SJSA1 (cell line): ENCODE data around the gene CAMP. TPM values are rescaled to one million over a fixed set of nuclear protein-coding genes. Genes with fewer than 3 reads are reported as not detected.
"Not testable (repeated sequence)": the region's sequence is repeated elsewhere in the genome, so short reads cannot be mapped to it uniquely, and the experiment has no call there.

Experiments
- DNase-seq, 2 experiments: peaks; one replicate each; pipeline ENCODE4 v3.0.0-alpha.2; 2015 to 2020; ENCODE audit warnings: low spot score in 2 of 2, low read depth in 1 of 2
- H3K27ac ChIP-seq: fragments of 250-450 bp; sonication (Bioruptor Pico); 2 replicates; pipeline ENCODE4 v1.5.1; 2020; ENCODE audit warnings: mild to moderate bottlenecking, moderate library complexity
- H3K27me3 ChIP-seq: fragments of 250-450 bp; sonication (Bioruptor Pico); replicated peaks from 2 replicates; pipeline ENCODE4 v1.5.1; 2020; ENCODE audit warnings: mild to moderate bottlenecking, moderate library complexity
- H3K36me3 ChIP-seq: fragments of 250-450 bp; sonication (Bioruptor Pico); 2 replicates; pipeline ENCODE4 v1.5.1; 2020; ENCODE audit warnings: mild to moderate bottlenecking
- H3K4me1 ChIP-seq: fragments of 250-450 bp; sonication (Bioruptor Pico); replicated peaks from 2 replicates; pipeline ENCODE4 v1.6.1; 2021; ENCODE audit warnings: mild to moderate bottlenecking
- H3K4me3 ChIP-seq: fragments of 250-450 bp; sonication (Bioruptor Pico); 2 replicates; pipeline ENCODE4 v1.5.1; 2020; ENCODE audit warnings: mild to moderate bottlenecking
- H3K9me3 ChIP-seq: fragments of 250-450 bp; sonication (Bioruptor Pico); replicated peaks from 2 replicates; pipeline ENCODE4 v1.5.1; 2020; ENCODE audit warnings: mild to moderate bottlenecking
- total RNA-seq: library from RNA; depleted of rRNA; stranded (reverse); fragments of >200 nt; shearing (Covaris generic); gene quantifications from 2 replicates; pipeline ENCODE4 v1.2.3, GENCODE V29; 2014

CAMP gene
- total RNA-seq, 1 experiment from 2014 or later, result not detected

- H3K27me3 ChIP-seq, result no peaks in the 10 kb centered on the region
- no peak overlapping the region for H3K4me3 ChIP-seq
- peak; percentile 55 to 56 for DNase-seq
- H3K9me3 ChIP-seq, result no peaks in the 10 kb centered on the region
- H3K4me1 ChIP-seq, result no peaks in the 10 kb centered on the region
- no peak overlapping the region for H3K27ac ChIP-seq
- H3K36me3 ChIP-seq, result no peaks in the 10 kb centered on the region
Observed at GRCh38 chr3:48194446-48195071, 28.7 kb upstream of the CAMP start.

GRCh38 chr3:48196611-48197010 lies 26.7 kb upstream of the CAMP start:
- Histone ChIP-seq H3K4me1 (no peaks in the 10 kb centered on the region), H3K27ac (no peak overlapping the region), H3K36me3 (no peaks in the 10 kb centered on the region), H3K9me3 (no peaks in the 10 kb centered on the region), H3K27me3 (no peaks in the 10 kb centered on the region), H3K4me3 (no peak overlapping the region)
- no peak for DNase-seq

GRCh38 chr3:48199117-48199516 lies 24.2 kb upstream of the CAMP start:
- H3K4me3 ChIP-seq, result no peak overlapping the region
- no peaks in the 10 kb centered on the region for H3K36me3 ChIP-seq
- DNase-seq, result no peak
- no peaks in the 10 kb centered on the region for H3K9me3 ChIP-seq
- H3K27ac ChIP-seq, result no peak overlapping the region
- H3K27me3 ChIP-seq, result no peaks in the 10 kb centered on the region
- no peaks in the 10 kb centered on the region for H3K4me1 ChIP-seq

- DNase-seq, result no peak
- H3K4me3 ChIP-seq, result no peak overlapping the region
Observed at GRCh38 chr3:48202632-48203031, 20.7 kb upstream of the CAMP start.

GRCh38 chr3:48208076-48208475 lies 15.2 kb upstream of the CAMP start:
- Histone ChIP-seq H3K27ac (no peak overlapping the region), H3K27me3 (no peaks in the 10 kb centered on the region), H3K4me1 (no peaks in the 10 kb centered on the region), H3K9me3 (no peaks in the 10 kb centered on the region), H3K4me3 (no peak overlapping the region), H3K36me3 (no peaks in the 10 kb centered on the region)
- no peak for DNase-seq

More at GRCh38 chr3:48202632-48203031, 20.7 kb upstream of the CAMP start:
- Histone ChIP-seq H3K4me1 (no peaks in the 10 kb centered on the region), H3K9me3 (no peaks in the 10 kb centered on the region), H3K27ac (no peak overlapping the region), H3K27me3 (no peaks in the 10 kb centered on the region), H3K36me3 (no peaks in the 10 kb centered on the region)

- Histone ChIP-seq H3K27me3 (no peaks in the 10 kb centered on the region), H3K4me3 (no peak overlapping the region), H3K36me3 (no peaks in the 10 kb centered on the region), H3K4me1 (no peaks in the 10 kb centered on the region), H3K27ac (no peak overlapping the region), H3K9me3 (no peaks in the 10 kb centered on the region)
- no peak for DNase-seq
Observed at GRCh38 chr3:48209445-48209844, 13.8 kb upstream of the CAMP start.

GRCh38 chr3:48210534-48210933 lies 12.8 kb upstream of the CAMP start:
- H3K27ac ChIP-seq, H3K36me3 ChIP-seq, H3K4me1 ChIP-seq, DNase-seq, H3K27me3 ChIP-seq, H3K4me3 ChIP-seq, H3K9me3 ChIP-seq: not testable (repeated sequence)

GRCh38 chr3:48211776-48212175 lies 11.5 kb upstream of the CAMP start:
- H3K4me1 ChIP-seq, DNase-seq, H3K36me3 ChIP-seq: not testable (repeated sequence)

GRCh38 chr3:48214225-48214624 lies 9.1 kb upstream of the CAMP start:
- H3K4me3 ChIP-seq, result no peak overlapping the region
- H3K9me3 ChIP-seq, result no peaks in the 10 kb centered on the region
- no peaks in the 10 kb centered on the region for H3K27me3 ChIP-seq
- no peaks in the 10 kb centered on the region for H3K4me1 ChIP-seq
- no peak overlapping the region for H3K27ac ChIP-seq
- no peaks in the 10 kb centered on the region for H3K36me3 ChIP-seq
- DNase-seq, result no peak

More at GRCh38 chr3:48211776-48212175, 11.5 kb upstream of the CAMP start:
- H3K27me3 ChIP-seq, H3K27ac ChIP-seq, H3K9me3 ChIP-seq, H3K4me3 ChIP-seq: not testable (repeated sequence)

GRCh38 chr3:48215019-48215418 lies 8.3 kb upstream of the CAMP start:
- no peak for DNase-seq
- H3K9me3 ChIP-seq, result no peaks in the 10 kb centered on the region

GRCh38 chr3:48215466-48215865 lies 7.8 kb upstream of the CAMP start:
- no peaks in the 10 kb centered on the region for H3K27me3 ChIP-seq
- no peak overlapping the region for H3K27ac ChIP-seq
- H3K9me3 ChIP-seq, result no peaks in the 10 kb centered on the region
- no peak overlapping the region for H3K4me3 ChIP-seq
- no peaks in the 10 kb centered on the region for H3K4me1 ChIP-seq
- DNase-seq, result no peak
- no peaks in the 10 kb centered on the region for H3K36me3 ChIP-seq

More at GRCh38 chr3:48215019-48215418, 8.3 kb upstream of the CAMP start:
- no peak overlapping the region for H3K4me3 ChIP-seq
- no peaks in the 10 kb centered on the region for H3K4me1 ChIP-seq
- no peaks in the 10 kb centered on the region for H3K36me3 ChIP-seq
- no peak overlapping the region for H3K27ac ChIP-seq
- no peaks in the 10 kb centered on the region for H3K27me3 ChIP-seq

GRCh38 chr3:48215876-48216275 lies 7.4 kb upstream of the CAMP start:
- no peak overlapping the region for H3K27ac ChIP-seq
- H3K27me3 ChIP-seq, result no peaks in the 10 kb centered on the region
- H3K4me1 ChIP-seq, result no peaks in the 10 kb centered on the region
- no peaks in the 10 kb centered on the region for H3K36me3 ChIP-seq
- no peak overlapping the region for H3K4me3 ChIP-seq
- DNase-seq, result no peak
- no peaks in the 10 kb centered on the region for H3K9me3 ChIP-seq

- H3K4me1 ChIP-seq, result no peaks in the 10 kb centered on the region
- no peak for DNase-seq
- H3K27me3 ChIP-seq, result no peaks in the 10 kb centered on the region
- no peaks in the 10 kb centered on the region for H3K36me3 ChIP-seq
- no peak overlapping the region for H3K4me3 ChIP-seq
- no peaks in the 10 kb centered on the region for H3K9me3 ChIP-seq
- H3K27ac ChIP-seq, result no peak overlapping the region
Observed at GRCh38 chr3:48217449-48217848, 5.8 kb upstream of the CAMP start.

- Histone ChIP-seq H3K27me3 (no peaks in the 10 kb centered on the region), H3K4me1 (no peaks in the 10 kb centered on the region), H3K4me3 (no peak overlapping the region), H3K9me3 (no peaks in the 10 kb centered on the region), H3K36me3 (no peaks in the 10 kb centered on the region), H3K27ac (no peak overlapping the region)
- no peak for DNase-seq
Observed at GRCh38 chr3:48218537-48218936, 4.8 kb upstream of the CAMP start.

GRCh38 chr3:48219543-48219942 lies 3.8 kb upstream of the CAMP start:
- Histone ChIP-seq H3K9me3 (no peaks in the 10 kb centered on the region), H3K36me3 (no peaks in the 10 kb centered on the region), H3K4me1 (no peaks in the 10 kb centered on the region), H3K27me3 (no peaks in the 10 kb centered on the region), H3K27ac (no peak overlapping the region), H3K4me3 (no peak overlapping the region)
- no peak for DNase-seq
